NCI-H1105 (cell line): ENCODE results near the gene IL20RB.
A peak's percentile ranks its signal among the peaks of the same experiment; 100 is the strongest.
"Not testable (repeated sequence)": the region's sequence is repeated elsewhere in the genome, so short reads cannot be mapped to it uniquely, and the experiment has no call there.

Experiments used
- DNase-seq: peaks from one replicate; lab custom pipeline; 2025; lab: John Stamatoyannopoulos, UW

Gene IL20RB

DNA sequence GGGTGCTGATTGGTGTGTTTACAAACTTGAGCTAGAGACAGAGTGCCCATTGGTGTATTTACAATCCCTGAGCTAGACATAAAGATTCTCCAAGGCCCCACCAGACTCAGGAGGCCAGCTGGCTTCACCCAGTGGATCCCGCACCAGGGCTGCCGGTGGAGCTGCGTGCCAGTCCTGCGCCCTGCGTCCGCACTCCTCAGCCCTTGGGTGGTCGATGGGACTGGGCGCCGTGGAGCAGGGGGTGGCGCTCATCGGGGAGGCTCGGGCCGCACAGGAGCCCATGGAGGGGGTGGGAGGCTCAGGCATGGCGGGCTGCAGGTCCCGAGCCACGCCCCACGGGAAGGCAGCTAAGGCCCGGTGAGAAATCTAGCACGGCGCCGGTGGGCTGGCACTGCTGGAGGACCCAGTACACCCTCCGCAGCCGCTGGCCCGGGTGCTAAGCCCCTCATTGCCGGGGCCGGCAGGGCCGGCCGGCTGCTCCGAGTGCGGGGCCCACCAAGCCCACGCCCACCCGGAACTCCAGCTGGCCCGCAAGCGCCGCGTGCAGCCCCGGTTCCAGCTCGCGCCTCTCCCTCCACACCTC lies 29.7 kb downstream of the IL20RB start:
- DNase-seq: not testable (repeated sequence)

GRCh38 chr3:136988651-136989050 lies 30.9 kb downstream of the IL20RB start:
- no peak for DNase-seq

DNA sequence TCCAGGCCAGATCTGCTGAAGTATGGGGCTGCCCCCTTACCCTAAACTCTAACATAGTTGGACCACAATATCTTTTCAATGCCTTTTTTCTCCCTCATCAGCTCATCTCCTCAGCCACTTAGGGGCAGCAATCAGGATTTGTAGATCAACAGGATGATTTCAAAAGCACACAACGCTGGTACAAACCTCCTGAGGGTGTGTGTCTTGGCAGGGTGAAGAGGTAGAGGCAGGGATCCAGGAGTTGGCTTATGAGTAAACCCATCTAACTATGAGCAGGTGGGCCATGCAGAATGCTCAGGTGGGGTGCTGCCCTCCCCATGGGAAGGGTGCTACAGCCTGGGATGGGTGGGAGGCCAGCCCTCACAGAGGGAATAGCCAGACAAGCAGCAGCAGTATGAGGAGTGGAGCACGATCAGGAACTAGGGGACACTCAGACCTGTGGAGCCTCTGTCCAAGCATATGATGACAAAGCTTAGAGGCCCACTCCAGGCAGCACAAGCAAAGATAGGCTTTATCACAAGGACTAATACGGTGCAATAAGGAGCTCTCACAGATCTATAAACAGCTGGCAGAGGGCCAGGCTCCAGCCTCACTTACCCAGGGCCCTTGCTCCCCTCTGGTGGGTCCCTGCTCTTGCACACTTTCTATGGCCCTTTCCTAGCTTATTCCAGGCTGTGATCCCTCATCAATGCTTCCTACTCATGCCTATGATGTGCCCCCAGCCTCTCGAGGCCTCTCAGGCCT lies 32.2 kb downstream of the IL20RB start:
- DNase-seq: no peak

DNA sequence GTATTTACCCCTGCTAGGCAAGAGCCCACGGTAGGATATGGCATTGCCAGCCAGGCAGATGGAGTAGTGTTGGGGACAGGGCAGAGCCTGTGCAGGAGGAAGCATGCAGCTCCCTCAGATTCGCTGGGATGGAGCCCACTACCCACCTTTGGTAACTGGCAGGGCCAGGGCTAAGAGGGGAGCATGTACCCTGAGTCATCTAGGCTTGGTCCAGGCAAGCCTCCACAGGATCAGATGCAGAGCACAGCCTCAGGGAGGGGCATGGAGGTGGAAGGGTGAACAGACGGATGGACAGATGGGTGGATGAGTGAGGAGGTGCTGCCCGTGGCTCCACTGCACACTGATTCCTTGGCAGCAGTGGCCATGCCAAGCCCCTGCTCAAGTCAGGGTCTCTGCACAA lies 33.0 kb downstream of the IL20RB start:
- no peak for DNase-seq

DNA sequence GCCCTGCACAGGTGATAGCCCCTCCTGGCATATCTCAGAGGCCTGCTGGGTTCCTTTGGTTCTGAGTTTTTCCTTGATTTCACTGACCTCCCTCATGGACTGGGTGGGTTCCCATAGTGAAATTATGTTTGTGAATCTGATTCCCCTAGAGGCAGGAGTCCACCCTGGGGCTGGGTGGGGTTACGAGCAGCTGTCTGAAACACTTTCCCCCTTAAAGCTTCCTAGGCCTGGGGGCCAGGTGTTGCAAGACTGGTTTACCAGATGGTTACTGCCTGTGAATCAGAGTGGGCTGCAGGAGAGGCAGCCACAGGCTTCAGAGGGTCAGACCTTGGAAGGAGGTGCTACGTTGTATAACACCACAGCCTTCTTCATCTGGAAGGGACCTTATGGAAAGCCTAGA lies 34.3 kb downstream of the IL20RB start:
- no peak for DNase-seq

GRCh38 chr3:136994772-136995516 lies 37.2 kb downstream of the IL20RB start:
- DNase-seq: peak; percentile 75

DNA sequence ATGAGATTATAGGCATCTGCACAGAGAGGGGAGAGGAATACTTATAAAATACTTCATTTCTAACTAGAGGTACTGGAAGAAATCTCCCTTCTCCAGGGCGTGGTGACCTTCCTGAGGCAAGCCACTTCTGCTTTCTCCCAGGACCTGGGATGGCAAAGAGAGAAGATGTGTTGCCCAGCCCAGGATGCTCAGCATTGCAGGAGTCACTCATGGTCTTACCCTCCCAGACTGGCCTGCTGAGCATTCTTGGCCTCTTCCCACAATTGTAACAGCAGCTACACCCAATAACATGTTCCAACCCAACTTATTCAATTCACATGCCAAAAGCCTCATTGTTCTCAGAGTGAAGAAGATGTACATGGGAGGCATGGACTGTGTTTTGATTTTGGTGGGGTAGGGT lies 37.9 kb downstream of the IL20RB start:
- no peak for DNase-seq

DNA sequence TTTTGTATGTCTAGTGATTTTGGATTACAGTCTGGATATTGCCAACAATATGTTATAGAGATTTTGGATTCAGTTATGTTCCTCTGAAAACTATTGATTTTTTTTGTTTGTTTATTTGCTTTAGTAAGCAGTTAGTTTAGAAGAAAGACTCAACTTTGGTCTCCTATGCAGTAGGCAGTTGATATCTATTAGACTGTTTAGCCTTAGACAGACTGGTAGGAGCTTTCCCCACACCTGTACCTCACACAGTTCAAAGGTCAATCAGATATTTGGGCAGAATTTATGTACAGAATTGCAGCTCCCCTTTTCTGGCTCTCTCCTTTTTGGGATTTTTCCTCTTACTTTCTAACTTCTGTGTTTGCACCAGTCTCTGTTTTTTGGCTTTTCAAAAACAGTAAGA lies 42.3 kb downstream of the IL20RB start:
- DNase-seq: no peak

- not testable (repeated sequence) for DNase-seq
Measured at GRCh38 chr3:137007376-137007775, 49.6 kb downstream of the IL20RB start.

DNA sequence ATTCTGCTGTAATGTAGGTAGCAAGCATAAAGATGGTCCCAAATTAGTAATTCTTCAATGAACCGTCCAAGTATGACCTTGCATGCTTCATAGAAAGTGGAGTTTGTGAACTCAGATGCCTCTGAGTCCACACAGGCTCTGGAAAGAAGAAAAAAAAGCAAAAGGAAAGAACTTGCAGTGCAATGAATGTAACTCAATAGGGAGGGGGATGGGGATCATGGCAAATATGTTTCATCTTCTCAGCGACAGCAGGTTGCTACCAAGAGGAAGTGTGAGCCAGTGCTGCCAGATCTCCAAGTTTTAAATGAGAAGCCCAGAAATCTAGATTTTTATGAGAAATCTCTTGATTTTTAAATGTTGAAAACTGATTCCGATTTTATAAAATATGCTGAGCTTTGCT lies 50.3 kb downstream of the IL20RB start:
- no peak for DNase-seq

- no peak for DNase-seq
Measured at GRCh38 chr3:137008976-137009375, 51.2 kb downstream of the IL20RB start.

GRCh38 chr3:137010137-137010536 lies 52.4 kb downstream of the IL20RB start:
- DNase-seq: no peak

GRCh38 chr3:137011153-137011552 lies 53.4 kb downstream of the IL20RB start:
- DNase-seq: no peak

GRCh38 chr3:137012097-137012501 lies 54.3 kb downstream of the IL20RB start:
- DNase-seq: no peak

DNA sequence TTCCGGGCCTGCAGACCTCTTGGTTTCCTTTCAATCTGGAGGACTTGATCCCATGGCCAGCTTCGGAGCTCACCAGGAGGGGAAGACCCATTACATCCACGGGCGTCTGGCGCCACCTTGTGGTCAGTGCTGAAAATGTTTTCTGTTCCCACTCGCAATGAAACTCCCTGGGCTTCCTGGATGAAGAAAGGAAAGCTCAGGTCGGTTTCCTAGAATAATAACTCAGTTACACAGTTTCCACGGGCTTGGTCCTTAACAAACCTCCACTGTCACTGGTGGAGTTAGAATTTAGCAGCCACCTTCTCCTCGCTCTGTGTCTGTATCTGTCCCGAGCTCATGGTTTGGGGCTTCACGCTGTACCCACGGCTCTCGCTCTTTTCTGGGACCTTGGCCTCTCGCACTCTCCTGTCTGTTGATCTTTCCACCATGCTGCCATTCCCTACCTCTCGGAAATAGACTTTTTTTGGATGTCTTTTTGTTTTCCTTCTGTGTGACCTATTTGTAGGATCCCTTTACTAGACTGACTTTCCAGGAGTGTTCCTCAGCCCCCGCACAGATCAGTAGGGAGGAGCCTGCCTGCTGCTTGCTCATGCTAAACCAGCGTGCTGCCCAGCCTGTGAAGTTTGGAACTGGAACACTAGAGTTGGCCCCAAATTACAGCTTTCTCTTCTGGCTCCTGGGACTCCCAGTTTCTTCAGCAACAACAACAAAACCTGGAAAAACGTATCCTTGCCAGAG lies 56.3 kb downstream of the IL20RB start:
- peak; percentile 93 for DNase-seq

DNA sequence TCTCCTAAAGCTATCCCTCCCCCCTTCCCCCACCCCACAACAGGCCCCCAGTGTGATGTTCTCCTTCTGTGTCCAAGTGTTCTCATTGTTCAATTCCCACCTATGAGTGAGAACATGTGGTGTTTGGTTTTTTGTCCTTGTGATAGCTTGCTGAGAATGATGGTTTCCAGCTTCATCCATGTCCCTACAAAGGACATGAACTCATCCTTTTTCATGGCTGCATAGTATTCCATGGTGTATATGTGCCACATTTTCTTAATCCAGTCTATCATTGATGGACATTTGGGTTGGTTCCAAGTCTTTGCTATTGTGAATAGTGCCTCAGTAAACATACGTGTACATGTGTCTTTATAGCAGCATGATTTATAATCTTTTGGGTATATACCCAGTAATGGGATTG lies 59.5 kb downstream of the IL20RB start:
- DNase-seq: not testable (repeated sequence)

DNA sequence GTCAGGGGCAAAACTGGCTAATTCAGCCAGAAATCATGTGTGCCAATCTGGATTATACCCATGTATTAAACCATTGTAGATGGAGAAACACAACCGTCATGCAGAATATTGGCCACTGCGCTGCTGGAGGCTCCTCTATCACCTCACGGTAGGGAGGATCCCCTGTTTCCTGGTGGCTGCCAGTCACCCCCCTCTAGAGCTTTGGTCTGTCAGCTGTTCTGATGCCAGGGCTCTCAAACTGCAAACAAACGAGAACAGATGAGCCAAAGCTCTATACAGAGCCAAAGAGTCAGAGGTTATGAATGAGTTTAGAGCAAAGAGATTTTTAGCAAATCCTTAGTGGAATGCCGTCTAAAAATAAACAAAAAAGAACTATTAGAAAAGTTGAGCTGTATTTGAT lies 62.5 kb downstream of the IL20RB start:
- DNase-seq: no peak

DNA sequence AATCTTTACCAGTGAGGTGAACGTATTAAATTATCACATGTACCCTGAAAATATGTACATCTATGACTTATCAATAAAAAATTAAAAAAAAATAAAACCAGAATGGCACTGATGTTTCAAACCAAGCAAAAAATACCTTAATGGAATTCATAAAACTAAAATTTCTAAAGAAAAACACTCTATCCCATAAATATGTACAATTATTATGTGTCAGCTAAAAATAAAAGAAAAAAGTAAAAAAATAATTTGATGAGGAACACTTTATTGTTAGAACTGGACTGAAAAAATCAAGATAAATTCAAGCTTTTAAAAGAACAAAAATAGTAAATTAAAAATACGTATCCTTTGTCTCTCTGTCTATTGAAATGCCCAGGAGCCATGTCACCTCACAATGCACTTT lies 63.1 kb downstream of the IL20RB start:
- DNase-seq: no peak

GRCh38 chr3:137024348-137024747 lies 66.6 kb downstream of the IL20RB start:
- no peak for DNase-seq

GRCh38 chr3:137026701-137027100 lies 68.9 kb downstream of the IL20RB start:
- DNase-seq: no peak

DNA sequence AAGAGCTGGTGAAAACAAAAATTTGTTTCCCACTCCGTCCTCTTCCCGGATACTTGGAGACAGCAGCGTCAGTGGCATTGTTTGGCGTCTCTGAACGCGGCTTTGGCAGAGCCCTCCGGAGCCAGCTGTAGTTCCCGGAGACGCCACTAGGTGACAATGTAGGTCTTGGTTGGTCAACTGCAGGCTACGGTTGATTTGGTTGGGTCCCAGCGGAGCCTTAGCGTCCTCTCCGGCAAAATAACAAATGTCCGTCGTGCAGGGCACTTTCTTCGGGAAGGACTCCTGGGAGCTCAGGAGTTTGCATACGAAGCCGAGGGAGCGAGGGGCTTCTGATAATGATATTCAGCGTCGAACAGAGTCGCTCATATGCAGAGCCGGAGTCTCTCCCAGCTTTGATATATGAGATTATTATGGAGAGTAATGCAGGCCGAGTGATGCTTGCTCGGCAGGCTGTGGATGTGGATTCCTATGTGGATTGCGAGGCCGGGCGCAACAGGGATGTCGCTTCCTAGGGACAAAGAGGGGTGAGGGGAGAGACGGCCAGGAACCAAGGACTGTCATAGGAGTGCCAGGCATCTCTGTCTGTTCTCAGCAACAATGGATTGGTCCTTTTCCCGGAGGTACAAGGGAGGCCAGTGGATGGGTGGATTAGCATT lies 74.8 kb downstream of the IL20RB start:
- DNase-seq: peak; percentile 91

DNA sequence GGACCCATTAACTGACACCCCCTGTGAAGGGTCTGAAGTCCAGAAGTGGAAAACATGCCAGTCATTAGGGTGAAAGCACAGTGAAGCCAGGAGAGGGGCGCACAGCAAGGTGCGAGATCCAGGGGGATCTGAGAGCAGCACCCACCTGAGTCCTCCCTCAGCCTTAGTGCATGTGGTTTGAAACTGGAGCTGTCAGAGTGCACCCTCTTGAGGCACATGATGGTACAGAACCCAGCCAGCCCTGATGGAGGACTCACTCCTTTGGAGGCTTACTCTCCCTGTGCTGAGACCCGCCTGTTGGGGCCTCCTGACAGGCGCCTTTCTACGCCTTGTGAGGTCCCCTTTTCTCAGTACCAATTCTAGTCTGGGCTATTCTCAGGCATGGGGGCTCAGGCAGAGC lies 77.8 kb downstream of the IL20RB start:
- DNase-seq: no peak
